RWPE2 (cell line): ENCODE measurements around the gene ZBP1.

ENCODE experiments used
- ATAC-seq: fragments of 200-7000 bp; cut with Tn5 transposase; 3 replicates; pipeline ENCODE4 v1.9.1; 2021; ENCODE audit warnings: low read depth
- DNase-seq: peaks from one replicate; pipeline ENCODE4 v3.0.0-alpha.2; 2020; ENCODE audit warnings: low spot score
- H3K27ac ChIP-seq: fragments of 450-650 bp; 2 replicates; pipeline ENCODE4 v1.5.1; 2017; ENCODE audit warnings: mild to moderate bottlenecking; ENCODE audit not compliant: poor library complexity, severe bottlenecking
- H3K27me3 ChIP-seq: fragments of 250-450 bp; sonication (Bioruptor Pico); 2 replicates; pipeline ENCODE4 v1.5.1; 2021; ENCODE audit warnings: mild to moderate bottlenecking, moderate library complexity; ENCODE audit not compliant: insufficient read depth, poor library complexity, severe bottlenecking
- H3K36me3 ChIP-seq: fragments of 250-450 bp; sonication (Bioruptor Pico); 2 replicates; pipeline ENCODE4 v1.5.1; 2020; ENCODE audit warnings: low read depth, mild to moderate bottlenecking, moderate library complexity
- H3K4me1 ChIP-seq: fragments of 250-450 bp; sonication (Bioruptor Pico); 2 replicates; pipeline ENCODE4 v1.5.1; 2021; ENCODE audit warnings: mild to moderate bottlenecking, moderate library complexity; ENCODE audit not compliant: insufficient read depth, poor library complexity, severe bottlenecking
- H3K4me3 ChIP-seq: fragments of 250-450 bp; sonication (Bioruptor Pico); 2 replicates; pipeline ENCODE4 v1.5.1; 2021; ENCODE audit warnings: mild to moderate bottlenecking, moderate library complexity; ENCODE audit not compliant: severe bottlenecking
- H3K9me3 ChIP-seq: fragments of 250-450 bp; sonication (Bioruptor Pico); 2 replicates; pipeline ENCODE4 v1.5.1; 2021; ENCODE audit warnings: mild to moderate bottlenecking, moderate library complexity; ENCODE audit not compliant: severe bottlenecking
- CTCF ChIP-seq: fragments of 450-650 bp; IDR thresholded peaks from one replicate; pipeline ENCODE4 v1.5.1; 2017; ENCODE audit warnings: mild to moderate bottlenecking, moderate library complexity; ENCODE audit not compliant: poor library complexity, severe bottlenecking

Gene ZBP1

DNA sequence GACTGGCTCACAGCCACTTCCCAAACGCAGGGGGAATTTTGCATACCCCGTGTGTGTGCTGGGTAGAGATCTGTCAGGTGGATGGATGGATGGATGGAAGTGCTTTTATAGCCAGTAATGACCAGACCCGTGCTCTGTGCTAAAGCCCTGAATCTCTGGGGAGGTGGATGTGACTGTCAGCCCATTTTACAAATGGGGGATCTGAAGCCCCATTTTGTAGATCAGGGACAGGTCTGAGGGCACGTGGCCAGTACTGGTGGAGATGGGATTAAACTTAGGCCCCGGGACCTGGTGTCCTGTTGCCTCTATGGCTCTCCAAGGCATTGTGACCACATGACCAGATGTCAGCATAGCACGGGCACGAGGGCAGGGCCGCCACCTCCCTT lies 38.2 kb upstream of the ZBP1 start:
- Histone ChIP-seq H3K4me3 (no peak overlapping the region), H3K9me3 (no peaks in the 10 kb centered on the region), H3K27me3 (no peaks in the 10 kb centered on the region), H3K36me3 (peaks cover 78% of the 10 kb centered on the region), H3K4me1 (peaks cover 20% of the 10 kb centered on the region), H3K27ac (peak overlapping the region; percentile 53)
- no peak for TF ChIP-seq CTCF
- ATAC-seq, result no peak
- DNase-seq, result no peak

DNA sequence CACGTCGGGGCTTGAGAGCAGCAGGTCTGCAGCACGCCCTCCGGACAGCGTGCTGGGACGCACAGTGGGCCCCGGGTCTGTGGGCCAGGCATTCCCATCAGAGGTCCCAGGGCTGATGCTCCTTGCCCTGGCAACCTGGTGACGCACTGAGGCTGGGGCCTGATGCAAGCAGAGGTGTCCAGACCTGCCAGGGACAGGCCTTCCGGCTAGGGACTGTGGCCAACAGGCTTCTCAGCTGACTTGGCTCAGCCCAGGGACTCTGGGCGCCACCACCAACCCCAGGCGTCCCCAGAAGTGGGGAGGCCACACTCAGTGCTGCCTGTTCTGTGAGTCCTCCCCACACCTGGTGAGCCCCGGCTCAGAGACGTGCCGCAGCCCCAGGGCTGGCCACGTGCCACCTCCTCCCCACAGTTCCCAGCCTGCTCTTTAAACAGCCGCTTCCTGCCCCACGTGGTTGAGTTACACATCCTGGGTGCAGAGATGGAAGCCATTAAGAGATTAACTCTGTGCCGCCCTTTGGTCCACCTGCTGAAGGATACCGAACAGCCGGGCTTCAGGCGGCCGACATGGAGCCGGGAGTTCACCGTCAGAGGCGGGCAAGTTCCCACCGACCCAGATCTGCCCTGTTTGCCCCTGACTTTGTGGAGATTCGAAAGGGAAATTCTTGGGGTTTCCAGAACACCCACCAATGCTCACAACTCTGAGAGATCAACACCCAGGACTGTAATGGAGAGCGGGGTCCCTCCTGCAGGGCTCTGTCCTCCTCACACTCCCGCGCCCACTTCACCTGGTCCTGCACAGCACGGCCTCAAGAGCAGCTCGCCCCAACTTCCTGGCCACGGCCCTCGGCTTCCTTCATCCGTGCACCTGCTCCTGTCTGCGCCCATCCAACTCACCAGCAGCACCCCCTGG lies 37.6 kb upstream of the ZBP1 start:
- Histone ChIP-seq H3K36me3 (peaks cover 78% of the 10 kb centered on the region), H3K4me3 (no peak overlapping the region), H3K27me3 (no peaks in the 10 kb centered on the region), H3K4me1 (peaks cover 20% of the 10 kb centered on the region), H3K9me3 (no peaks in the 10 kb centered on the region), H3K27ac (peak overlapping the region; percentile 53)
- TF ChIP-seq CTCF, result no peak
- DNase-seq (peak; percentile 97), ATAC-seq (peak; percentile 67)

DNA sequence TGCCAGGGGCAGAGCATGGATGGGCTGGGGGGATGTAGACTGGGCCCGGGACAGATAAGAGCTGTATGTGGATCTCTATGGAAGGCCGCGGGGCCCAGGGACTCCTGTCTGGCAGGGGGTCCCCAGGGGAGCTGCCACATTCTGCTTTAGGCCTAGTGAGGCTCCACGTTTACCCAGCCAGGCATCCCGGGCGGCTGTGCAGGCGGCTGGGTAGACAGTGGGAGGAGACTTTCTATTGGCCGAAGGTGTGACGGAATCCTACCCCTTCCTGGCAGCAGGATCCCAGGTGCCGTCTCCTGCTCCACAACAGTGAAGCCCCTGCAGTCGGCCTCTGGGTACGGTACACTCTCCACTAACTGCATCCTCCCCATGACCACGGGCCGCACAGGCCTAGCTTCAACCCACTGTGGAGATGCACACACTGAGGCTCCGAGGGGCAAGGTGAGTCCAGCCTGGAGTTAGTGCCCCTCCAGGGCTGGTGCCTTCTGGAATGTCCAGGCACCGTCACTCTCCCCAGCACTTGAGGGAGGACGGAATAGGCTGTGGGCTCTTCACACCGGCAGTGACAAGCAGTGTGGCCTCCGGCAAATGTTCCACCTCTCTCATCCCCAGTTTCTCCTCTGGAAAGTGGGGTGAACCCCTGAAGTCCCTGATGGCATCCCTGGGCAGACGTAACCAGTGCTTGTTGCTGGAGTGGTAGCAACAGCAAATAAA lies 36.8 kb upstream of the ZBP1 start:
- H3K27ac ChIP-seq, result peak overlapping the region; percentile 53
- H3K4me1 ChIP-seq, result peaks cover 20% of the 10 kb centered on the region
- peaks cover 86% of the 10 kb centered on the region for H3K36me3 ChIP-seq
- peak; percentile 84 for DNase-seq
- TF ChIP-seq CTCF, result no peak
- H3K27me3 ChIP-seq, result no peaks in the 10 kb centered on the region
- H3K9me3 ChIP-seq, result no peaks in the 10 kb centered on the region
- H3K4me3 ChIP-seq, result no peak overlapping the region
- no peak for ATAC-seq

GRCh38 chr20:57656252-57656820 lies 36.1 kb upstream of the ZBP1 start:
- H3K27ac ChIP-seq, result peak overlapping the region; percentile 53
- DNase-seq (peak; percentile 82), ATAC-seq (no peak)
- peaks cover 20% of the 10 kb centered on the region for H3K4me1 ChIP-seq
- H3K27me3 ChIP-seq, result no peaks in the 10 kb centered on the region
- peaks cover 92% of the 10 kb centered on the region for H3K36me3 ChIP-seq
- no peaks in the 10 kb centered on the region for H3K9me3 ChIP-seq
- TF ChIP-seq CTCF, result no peak
- H3K4me3 ChIP-seq, result no peak overlapping the region
